Activated naive CD8-positive, alpha-beta T cell treated with anti-CD3 and anti-CD28 coated beads for 36 hours (primary cell): Measurements from ENCODE around the gene FOXQ1. TPM values are rescaled to one million over a fixed set of nuclear protein-coding genes. Genes with fewer than 3 reads are reported as not detected.

Source experiments
- DNase-seq: peaks from one replicate; pipeline ENCODE4 v3.0.0; 2021
- H3K27ac Mint-ChIP-seq: one replicate; pipeline ENCODE4 v1.8.0; 2022; ENCODE audit warnings: mild to moderate bottlenecking, moderate library complexity, mixed read lengths
- H3K27me3 Mint-ChIP-seq: one replicate; pipeline ENCODE4 v1.8.0; 2022; ENCODE audit warnings: mild to moderate bottlenecking, mixed read lengths
- H3K36me3 Mint-ChIP-seq: one replicate; pipeline ENCODE4 v1.8.0; 2021; ENCODE audit warnings: mild to moderate bottlenecking, mixed read lengths
- H3K4me1 Mint-ChIP-seq: one replicate; pipeline ENCODE4 v1.8.0; 2021; ENCODE audit warnings: mixed read lengths
- H3K4me3 Mint-ChIP-seq: one replicate; pipeline ENCODE4 v1.8.0; 2022; ENCODE audit warnings: mild to moderate bottlenecking, moderate library complexity, mixed read lengths
- H3K9me3 Mint-ChIP-seq: one replicate; pipeline ENCODE4 v1.8.0; 2022; ENCODE audit warnings: mixed read lengths
- total RNA-seq, 2 experiments: library from RNA; stranded (reverse); gene quantifications; one replicate each; pipeline ENCODE4 v1.2.3, GENCODE V29; 2021

The FOXQ1 gene
- total RNA-seq, 2 experiments from 2014 or later = not detected

- H3K27me3 Mint-ChIP-seq = peaks cover 43% of the 10 kb centered on the region
- H3K27ac Mint-ChIP-seq = no peak overlapping the region
- no peaks in the 10 kb centered on the region for H3K36me3 Mint-ChIP-seq
- H3K9me3 Mint-ChIP-seq = peaks cover 5% of the 10 kb centered on the region
- H3K4me3 Mint-ChIP-seq = no peak overlapping the region
- DNase-seq = no peak
- H3K4me1 Mint-ChIP-seq = no peaks in the 10 kb centered on the region
Measured at GRCh38 chr6:1325461-1326309, 13.8 kb downstream of the FOXQ1 start.

- no peak for DNase-seq
- Mint-ChIP-seq H3K9me3 (peaks cover 8% of the 10 kb centered on the region), H3K36me3 (no peaks in the 10 kb centered on the region), H3K27me3 (peaks cover 42% of the 10 kb centered on the region), H3K4me3 (no peak overlapping the region), H3K4me1 (no peaks in the 10 kb centered on the region), H3K27ac (no peak overlapping the region)
Measured at GRCh38 chr6:1326535-1327121, 14.7 kb downstream of the FOXQ1 start.

GRCh38 chr6:1327630-1328029, 15.7 kb downstream of the FOXQ1 start:
- no peaks in the 10 kb centered on the region for H3K36me3 Mint-ChIP-seq
- peaks cover 8% of the 10 kb centered on the region for H3K9me3 Mint-ChIP-seq
- H3K4me1 Mint-ChIP-seq = no peaks in the 10 kb centered on the region
- H3K27ac Mint-ChIP-seq = no peak overlapping the region
- no peak for DNase-seq
- H3K4me3 Mint-ChIP-seq = no peak overlapping the region
- peaks cover 34% of the 10 kb centered on the region for H3K27me3 Mint-ChIP-seq

GRCh38 chr6:1328129-1328800, 16.4 kb downstream of the FOXQ1 start:
- Mint-ChIP-seq H3K9me3 (peaks cover 8% of the 10 kb centered on the region), H3K4me3 (no peak overlapping the region), H3K27ac (no peak overlapping the region), H3K36me3 (no peaks in the 10 kb centered on the region), H3K27me3 (peaks cover 40% of the 10 kb centered on the region), H3K4me1 (no peaks in the 10 kb centered on the region)
- no peak for DNase-seq

GRCh38 chr6:1329708-1330107, 17.8 kb downstream of the FOXQ1 start:
- DNase-seq = no peak
- H3K4me3 Mint-ChIP-seq = no peak overlapping the region
- no peak overlapping the region for H3K27ac Mint-ChIP-seq
- no peaks in the 10 kb centered on the region for H3K4me1 Mint-ChIP-seq
- H3K9me3 Mint-ChIP-seq = peaks cover 8% of the 10 kb centered on the region
- no peaks in the 10 kb centered on the region for H3K36me3 Mint-ChIP-seq
- H3K27me3 Mint-ChIP-seq = peaks cover 48% of the 10 kb centered on the region

- H3K4me1 Mint-ChIP-seq = no peaks in the 10 kb centered on the region
- no peak for DNase-seq
- no peak overlapping the region for H3K27ac Mint-ChIP-seq
- no peak overlapping the region for H3K4me3 Mint-ChIP-seq
- H3K27me3 Mint-ChIP-seq = peaks cover 46% of the 10 kb centered on the region
- no peaks in the 10 kb centered on the region for H3K36me3 Mint-ChIP-seq
- H3K9me3 Mint-ChIP-seq = peaks cover 8% of the 10 kb centered on the region
Measured at GRCh38 chr6:1334684-1335083, 22.8 kb downstream of the FOXQ1 start.

GRCh38 chr6:1335367-1336037, 23.6 kb downstream of the FOXQ1 start:
- Mint-ChIP-seq H3K36me3 (no peaks in the 10 kb centered on the region), H3K4me1 (no peaks in the 10 kb centered on the region), H3K27ac (no peak overlapping the region), H3K9me3 (peaks cover 3% of the 10 kb centered on the region), H3K27me3 (peaks cover 45% of the 10 kb centered on the region), H3K4me3 (no peak overlapping the region)
- DNase-seq = no peak

GRCh38 chr6:1336246-1336843, 24.4 kb downstream of the FOXQ1 start:
- peaks cover 48% of the 10 kb centered on the region for H3K27me3 Mint-ChIP-seq
- no peaks in the 10 kb centered on the region for H3K4me1 Mint-ChIP-seq
- no peak overlapping the region for H3K27ac Mint-ChIP-seq
- H3K4me3 Mint-ChIP-seq = no peak overlapping the region
- H3K9me3 Mint-ChIP-seq = no peaks in the 10 kb centered on the region
- no peaks in the 10 kb centered on the region for H3K36me3 Mint-ChIP-seq
- no peak for DNase-seq

GRCh38 chr6:1337791-1338190, 25.9 kb downstream of the FOXQ1 start:
- no peak overlapping the region for H3K4me3 Mint-ChIP-seq
- no peak overlapping the region for H3K27ac Mint-ChIP-seq
- no peaks in the 10 kb centered on the region for H3K4me1 Mint-ChIP-seq
- no peaks in the 10 kb centered on the region for H3K9me3 Mint-ChIP-seq
- no peak for DNase-seq
- peaks cover 56% of the 10 kb centered on the region for H3K27me3 Mint-ChIP-seq
- H3K36me3 Mint-ChIP-seq = no peaks in the 10 kb centered on the region

- no peak overlapping the region for H3K4me3 Mint-ChIP-seq
- no peaks in the 10 kb centered on the region for H3K4me1 Mint-ChIP-seq
- H3K36me3 Mint-ChIP-seq = peaks cover 1% of the 10 kb centered on the region
- no peak overlapping the region for H3K27ac Mint-ChIP-seq
- H3K27me3 Mint-ChIP-seq = peaks cover 58% of the 10 kb centered on the region
- H3K9me3 Mint-ChIP-seq = peaks cover 20% of the 10 kb centered on the region
- DNase-seq = no peak
Measured at GRCh38 chr6:1346101-1346500, 34.2 kb downstream of the FOXQ1 start.

GRCh38 chr6:1346558-1347091, 34.7 kb downstream of the FOXQ1 start:
- peaks cover 53% of the 10 kb centered on the region for H3K27me3 Mint-ChIP-seq
- H3K9me3 Mint-ChIP-seq = peaks cover 24% of the 10 kb centered on the region
- no peak for DNase-seq
- H3K4me1 Mint-ChIP-seq = no peaks in the 10 kb centered on the region
- no peak overlapping the region for H3K27ac Mint-ChIP-seq
- H3K36me3 Mint-ChIP-seq = peaks cover 1% of the 10 kb centered on the region
- no peak overlapping the region for H3K4me3 Mint-ChIP-seq

- Mint-ChIP-seq H3K36me3 (peaks cover 1% of the 10 kb centered on the region), H3K9me3 (peaks cover 28% of the 10 kb centered on the region), H3K4me1 (no peaks in the 10 kb centered on the region), H3K4me3 (no peak overlapping the region), H3K27ac (no peak overlapping the region), H3K27me3 (peaks cover 54% of the 10 kb centered on the region)
- DNase-seq = no peak
Measured at GRCh38 chr6:1347161-1347560, 35.3 kb downstream of the FOXQ1 start.

GRCh38 chr6:1348675-1349074, 36.8 kb downstream of the FOXQ1 start:
- Mint-ChIP-seq H3K9me3 (peaks cover 33% of the 10 kb centered on the region), H3K27ac (no peak overlapping the region), H3K36me3 (peaks cover 1% of the 10 kb centered on the region), H3K27me3 (peaks cover 57% of the 10 kb centered on the region), H3K4me1 (no peaks in the 10 kb centered on the region), H3K4me3 (no peak overlapping the region)
- DNase-seq = no peak

GRCh38 chr6:1349655-1350054, 37.8 kb downstream of the FOXQ1 start:
- Mint-ChIP-seq H3K4me1 (peaks cover 3% of the 10 kb centered on the region), H3K4me3 (no peak overlapping the region), H3K36me3 (peaks cover 1% of the 10 kb centered on the region), H3K9me3 (peaks cover 28% of the 10 kb centered on the region), H3K27me3 (peaks cover 57% of the 10 kb centered on the region), H3K27ac (no peak overlapping the region)
- no peak for DNase-seq
